Ammon's horn (tissue), 1 donor: ENCODE results near the gene BBS10.
A peak's percentile ranks its signal among the peaks of the same experiment; 100 is the strongest.
"Not testable (repeated sequence)": the region's sequence is repeated elsewhere in the genome, so short reads cannot be mapped to it uniquely, and the experiment has no call there.

Experiments used
- DNase-seq: peaks from one replicate; pipeline ENCODE4 v3.0.0-alpha.2; 2016; ENCODE audit warnings: low spot score

BBS10 gene

DNA sequence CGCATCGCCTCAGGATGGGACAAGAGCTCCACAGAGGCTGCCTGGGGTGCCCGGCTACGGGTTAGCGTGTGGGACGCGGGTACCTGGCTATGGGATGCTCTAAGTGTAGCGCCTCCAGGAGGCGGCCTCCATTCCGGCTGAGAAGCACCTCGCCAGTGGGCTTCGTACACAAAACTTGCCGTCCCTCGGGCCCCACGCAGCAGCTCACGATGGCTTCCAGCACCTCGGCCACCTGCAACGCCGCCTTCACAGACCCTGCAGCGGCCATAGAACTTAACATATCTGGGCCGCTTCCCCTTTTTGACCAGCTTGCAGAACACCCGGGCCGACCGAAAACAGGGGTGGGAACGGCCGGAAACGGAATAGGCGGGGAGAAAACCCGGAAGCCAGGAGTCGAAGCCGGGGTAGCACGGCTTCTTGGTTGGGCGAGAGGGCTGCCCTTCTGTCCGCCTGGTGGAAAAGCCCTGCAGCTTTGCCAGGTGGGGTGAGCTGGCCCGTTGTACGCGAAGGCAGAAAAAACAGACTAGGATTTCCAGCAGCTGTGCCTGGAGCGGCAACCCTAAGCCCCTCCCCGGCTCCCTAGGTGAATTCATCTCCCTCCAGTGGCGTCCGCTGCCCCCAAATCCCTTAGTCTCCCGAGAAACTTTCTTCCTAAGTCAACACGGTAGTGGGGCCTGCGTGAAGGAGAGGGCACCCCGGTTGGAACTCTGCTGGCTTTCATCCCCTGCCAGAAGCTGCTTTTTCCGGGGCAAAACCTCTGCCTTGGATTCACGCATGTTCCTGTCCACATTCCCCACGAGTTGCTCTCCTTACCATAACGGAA lies at the start of gene BBS10:
Gene BBS10, minus strand, starts transcription at position 337 of the 823 bp plus-strand sequence. Its CDS starts 57 bp downstream, at position 280.
- DNase-seq: peak; percentile 91

GRCh38 chr12:76391461-76391860 lies 43.2 kb upstream of the BBS10 start:
- no peak for DNase-seq

DNA sequence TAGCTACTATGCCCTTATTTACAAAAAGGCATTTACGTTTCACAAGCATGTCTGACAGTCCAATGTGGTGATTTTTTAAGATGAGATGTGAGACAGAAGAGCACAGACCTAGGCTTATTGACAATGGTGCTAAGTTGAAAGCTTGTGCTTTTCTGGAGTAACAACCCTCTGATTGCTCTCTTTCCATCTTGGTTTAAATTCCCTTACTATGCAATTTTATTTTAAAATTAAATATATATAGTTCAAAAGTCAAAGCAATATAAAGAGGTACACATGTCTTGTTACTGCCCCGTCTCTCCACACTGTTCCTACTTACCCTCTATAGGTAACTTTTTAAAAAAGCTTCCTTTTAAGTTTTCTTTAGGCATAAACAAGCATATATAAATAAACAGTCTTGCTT lies 39.4 kb upstream of the BBS10 start:
- DNase-seq: no peak

GRCh38 chr12:76384560-76384959 lies 36.3 kb upstream of the BBS10 start:
- DNase-seq: no peak

GRCh38 chr12:76383988-76384387 lies 35.8 kb upstream of the BBS10 start:
- no peak for DNase-seq

DNA sequence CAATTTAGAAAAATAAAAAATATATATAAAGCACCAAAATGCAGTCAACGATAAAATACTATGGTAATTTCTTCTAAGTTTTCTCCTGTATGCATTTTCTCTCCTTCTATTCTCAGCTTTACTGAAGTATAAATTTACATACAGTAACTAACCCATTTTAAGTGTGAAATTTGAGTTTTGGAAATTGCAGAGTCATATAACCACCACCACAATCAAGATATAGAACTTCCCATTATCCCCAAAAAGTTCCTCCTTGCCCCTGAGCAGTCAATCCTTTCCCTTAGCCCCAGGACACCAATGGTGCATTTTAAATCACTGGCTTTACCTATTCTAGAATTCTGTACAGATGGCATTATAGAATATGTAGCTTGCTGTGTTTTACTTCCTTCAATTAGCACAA lies 31.0 kb upstream of the BBS10 start:
- no peak for DNase-seq

GRCh38 chr12:76376876-76377275 lies 28.7 kb upstream of the BBS10 start:
- not testable (repeated sequence) for DNase-seq

GRCh38 chr12:76375939-76376338 lies 27.7 kb upstream of the BBS10 start:
- DNase-seq: peak; percentile 5

DNA sequence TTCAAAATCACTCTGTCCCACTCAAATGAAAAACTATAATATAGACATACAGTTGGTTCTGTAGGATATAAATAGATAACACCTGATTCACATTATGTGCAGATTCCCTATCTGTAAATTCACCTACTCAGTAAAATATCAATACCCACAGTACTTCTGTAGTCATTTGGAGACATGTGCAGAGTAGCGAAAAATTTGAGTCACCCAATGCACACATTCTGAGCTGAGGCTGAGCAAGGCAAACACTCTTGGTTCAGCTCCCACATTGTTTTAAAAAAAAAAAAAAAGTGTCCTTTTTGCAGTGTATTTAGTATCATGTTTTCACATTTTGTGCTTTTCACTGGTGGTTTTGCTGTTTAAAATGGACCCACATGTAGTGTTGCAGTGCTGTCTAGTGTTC lies 27.3 kb upstream of the BBS10 start:
- no peak for DNase-seq

GRCh38 chr12:76374386-76375020 lies 26.3 kb upstream of the BBS10 start:
- DNase-seq: no peak

DNA sequence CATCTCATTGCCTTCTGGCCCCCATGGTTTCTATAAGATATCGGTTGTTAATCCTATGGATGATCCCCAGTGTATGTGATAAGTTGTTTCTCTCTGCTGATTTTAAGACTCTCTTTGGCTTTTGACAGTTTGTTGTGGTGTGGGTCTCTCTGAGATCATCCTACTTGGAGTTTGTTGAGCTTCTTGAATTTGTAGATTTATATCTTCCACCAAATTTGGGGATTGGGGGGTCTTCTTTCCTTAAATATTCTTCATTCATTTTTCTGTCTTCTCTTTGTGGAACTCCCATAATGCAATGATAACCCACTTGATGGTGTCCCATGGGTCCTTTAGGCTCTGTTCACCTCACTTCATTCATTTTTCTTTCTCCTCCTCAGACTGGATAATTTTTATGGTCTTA lies 20.0 kb upstream of the BBS10 start:
- no peak for DNase-seq

DNA sequence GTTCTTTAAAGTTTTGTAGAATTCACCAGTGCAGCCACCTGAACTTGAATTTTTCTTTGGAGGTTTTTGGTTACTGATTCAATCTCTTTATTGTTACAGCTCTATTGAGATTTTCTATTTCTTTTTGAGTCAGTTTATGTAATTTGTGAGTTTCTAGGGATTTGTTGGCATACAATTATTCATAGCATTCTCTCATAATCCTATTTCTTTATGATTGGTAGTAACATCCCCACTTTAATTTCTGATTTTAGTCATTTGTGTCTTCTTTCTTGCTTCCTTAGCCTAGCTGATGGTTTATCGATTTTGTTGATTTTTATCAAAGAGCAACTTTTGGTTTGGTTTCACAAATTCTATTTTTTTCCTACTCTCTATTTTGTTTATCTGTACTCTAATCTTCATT lies 17.9 kb upstream of the BBS10 start:
- DNase-seq: no peak

DNA sequence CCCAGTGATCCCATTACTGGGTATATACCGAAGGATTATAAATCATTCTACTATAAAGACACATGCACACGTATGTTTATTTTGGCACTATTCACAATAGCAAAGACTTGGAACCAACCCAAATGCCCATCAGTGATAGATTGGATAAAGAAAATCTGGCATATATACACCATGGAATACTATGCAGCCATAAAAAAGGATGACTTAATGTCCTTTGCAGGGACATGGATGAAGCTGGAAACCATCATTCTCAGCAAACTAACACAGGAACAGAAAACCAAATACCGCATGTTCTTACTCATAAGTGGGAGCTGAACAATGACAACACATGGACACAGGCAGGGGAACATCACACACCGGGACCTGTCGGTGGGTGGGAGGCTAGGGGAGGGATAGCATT lies 15.9 kb upstream of the BBS10 start:
- not testable (repeated sequence) for DNase-seq

- DNase-seq: no peak
Observed at GRCh38 chr12:76360316-76360715, 12.1 kb upstream of the BBS10 start.

DNA sequence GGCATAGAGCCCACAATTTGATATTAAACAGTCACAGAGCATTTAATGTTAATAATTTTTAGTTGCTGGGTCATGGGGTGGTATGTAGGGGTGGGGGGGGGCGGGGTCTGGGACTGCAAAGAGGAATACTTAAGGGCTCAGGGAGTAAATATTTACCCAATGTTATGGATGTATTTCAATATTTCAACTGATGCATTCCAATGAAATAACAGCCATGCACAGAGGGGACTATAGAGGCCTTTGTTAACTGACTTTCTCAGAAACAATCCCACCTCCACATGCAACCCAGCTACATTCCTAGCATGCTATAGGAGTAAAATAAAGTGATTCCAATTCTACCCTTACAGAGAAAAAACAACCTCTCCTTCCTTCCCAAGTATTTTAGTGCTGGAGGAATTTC lies 7.9 kb upstream of the BBS10 start:
- no peak for DNase-seq

GRCh38 chr12:76346798-76347420 lies 1.3 kb downstream of the BBS10 start:
- DNase-seq: peak; percentile 88

DNA sequence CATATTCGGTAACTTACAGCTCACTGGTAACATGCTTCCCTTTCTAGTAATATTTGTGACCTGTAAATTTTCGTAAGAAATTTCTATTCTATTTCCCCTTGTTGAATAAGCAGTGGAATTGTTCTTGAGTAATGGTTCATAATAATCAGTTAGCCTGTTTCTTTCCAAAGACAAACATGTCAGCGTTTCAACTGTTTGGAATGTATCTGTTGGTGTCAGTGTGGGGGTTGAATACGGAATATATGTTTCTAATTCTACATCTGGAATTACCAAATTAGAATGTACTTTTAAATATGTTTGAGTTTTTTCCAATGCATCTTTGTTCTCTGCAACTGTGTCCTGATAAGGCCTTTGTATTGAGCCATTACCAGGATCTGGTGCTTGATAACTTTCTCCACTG lies 2.0 kb downstream of the BBS10 start:
- no peak for DNase-seq

GRCh38 chr12:76345569-76345968 lies 2.6 kb downstream of the BBS10 start:
- DNase-seq: no peak

DNA sequence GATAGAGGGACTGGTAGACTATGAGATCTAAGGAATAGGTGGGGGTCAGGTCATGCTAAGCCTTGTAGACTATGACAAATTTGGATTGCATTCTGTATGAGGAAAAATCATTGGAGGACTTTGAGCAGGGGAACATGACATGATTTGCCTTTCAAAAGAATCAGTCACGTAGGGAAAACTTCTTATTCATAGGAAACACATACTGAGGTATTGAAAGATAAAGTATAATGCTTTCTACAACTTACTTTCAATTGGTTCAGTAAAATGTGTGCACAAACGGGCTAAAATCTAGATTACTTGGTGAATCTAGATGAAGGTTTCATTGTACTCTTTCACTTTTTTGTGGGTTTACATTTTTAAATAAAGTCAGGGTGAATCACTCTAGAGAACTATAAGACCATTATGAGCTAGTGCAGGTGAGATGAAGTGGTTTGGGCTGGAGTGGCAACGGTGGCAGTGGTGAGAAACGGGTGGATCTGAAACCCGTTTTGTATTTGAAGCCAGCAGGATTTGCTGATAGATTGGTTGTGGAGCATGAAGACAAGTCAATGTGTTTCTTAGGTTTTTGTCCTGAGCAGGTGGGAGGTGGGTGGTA lies 6.7 kb downstream of the BBS10 start:
- DNase-seq: no peak

DNA sequence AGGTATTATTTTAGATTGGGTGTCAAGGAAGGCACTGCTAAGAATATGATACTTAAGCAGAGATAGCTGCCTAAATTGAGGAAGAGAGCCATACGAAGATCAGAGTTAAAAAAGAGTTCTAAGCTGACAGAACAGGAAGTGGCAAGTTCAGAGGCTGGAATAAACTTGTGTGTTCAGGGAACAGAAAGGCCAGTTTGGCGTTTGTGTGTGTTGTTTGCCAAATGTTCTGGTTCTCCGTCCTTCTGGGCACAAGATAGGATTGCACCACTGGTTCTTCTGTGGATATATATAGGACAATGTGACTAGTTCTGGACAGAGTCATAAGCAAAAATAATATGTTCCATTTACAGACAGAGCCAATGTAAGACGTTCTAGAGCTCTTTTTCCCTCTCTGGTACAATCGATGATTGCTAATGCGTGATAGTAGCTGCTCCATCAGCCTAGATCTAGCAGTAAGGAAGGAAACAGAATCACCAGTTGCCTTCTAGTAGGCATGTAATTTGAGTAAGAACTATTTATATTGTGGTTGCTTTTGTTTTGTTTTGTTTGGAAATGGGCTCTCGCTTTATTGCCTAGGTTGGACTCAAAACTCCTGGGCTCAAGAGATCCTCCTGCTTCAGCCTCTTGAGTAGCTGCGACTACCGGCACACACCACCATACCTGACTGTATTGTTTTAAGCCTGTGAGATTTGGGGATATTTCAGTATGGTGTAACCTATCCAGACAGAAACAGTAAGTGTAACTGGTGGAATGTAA lies 7.4 kb downstream of the BBS10 start:
- no peak for DNase-seq

DNA sequence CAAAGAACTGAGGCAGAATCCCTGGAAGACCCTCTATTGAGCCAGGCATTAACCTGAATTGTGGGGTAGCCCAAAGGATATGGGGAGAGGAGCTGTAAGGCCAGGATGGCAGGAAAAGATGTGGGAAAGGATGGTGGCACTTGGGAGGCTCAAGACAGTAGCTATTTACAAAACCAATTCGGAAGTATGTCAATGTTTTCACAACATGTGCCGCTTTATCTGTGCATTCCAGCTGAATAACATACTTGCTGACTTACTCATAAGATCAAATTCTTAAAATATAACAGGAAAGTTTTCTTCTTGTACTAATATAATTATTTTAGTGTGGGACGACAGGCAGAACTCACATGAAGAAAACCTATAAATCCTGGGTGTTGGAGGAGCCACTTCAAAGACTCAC lies 10.6 kb downstream of the BBS10 start:
- DNase-seq: no peak

GRCh38 chr12:76332606-76333005 lies 15.6 kb downstream of the BBS10 start:
- DNase-seq: no peak
